Measurements from ENCODE around the gene GALNT17.

The GALNT17 gene

DNA sequence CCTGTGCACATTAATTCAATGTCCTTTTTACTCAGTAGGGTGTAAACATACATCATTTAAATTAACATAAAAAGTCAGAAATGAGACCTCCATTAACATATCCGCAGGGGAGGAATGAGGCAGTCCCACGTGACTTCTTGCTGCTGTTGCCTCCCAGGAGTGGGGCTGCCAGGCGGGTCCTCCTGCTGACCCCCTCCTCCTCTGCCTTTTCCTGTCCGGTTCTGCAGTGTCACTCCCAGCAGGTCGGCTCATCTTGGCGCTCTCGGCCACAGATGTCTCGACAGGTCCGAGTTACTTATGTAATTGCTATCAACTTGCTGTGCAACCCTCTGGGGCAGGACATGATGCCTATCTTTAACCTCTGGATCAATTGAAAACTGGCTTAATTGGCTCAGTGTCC, 329.6 kb downstream of the GALNT17 start:
- no peak for DNase-seq (ENCODE audit: low read depth)

DNA sequence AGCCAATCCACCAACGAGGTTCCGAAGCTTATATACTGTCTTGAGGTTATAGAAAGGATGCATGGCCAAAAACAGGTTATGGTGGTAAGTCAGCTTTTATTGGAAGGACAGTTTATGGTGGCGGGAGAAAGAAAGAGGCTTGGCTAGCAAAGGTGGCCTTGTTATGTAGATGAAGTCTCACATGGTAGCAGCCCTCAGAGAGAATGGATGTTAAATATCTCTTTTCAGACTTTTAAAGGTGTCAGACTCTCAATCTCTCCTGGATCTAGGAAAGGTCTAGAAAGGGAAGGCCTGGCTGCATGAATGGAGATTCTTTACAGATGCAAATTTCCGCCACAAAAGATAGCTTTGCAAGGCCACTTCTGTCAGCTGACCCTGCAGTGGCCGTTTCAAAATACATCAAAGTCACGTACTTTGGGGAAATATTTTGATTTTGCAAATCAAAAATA, 333.8 kb downstream of the GALNT17 start:
- DNase-seq (ENCODE audit: low read depth) = no peak

DNA sequence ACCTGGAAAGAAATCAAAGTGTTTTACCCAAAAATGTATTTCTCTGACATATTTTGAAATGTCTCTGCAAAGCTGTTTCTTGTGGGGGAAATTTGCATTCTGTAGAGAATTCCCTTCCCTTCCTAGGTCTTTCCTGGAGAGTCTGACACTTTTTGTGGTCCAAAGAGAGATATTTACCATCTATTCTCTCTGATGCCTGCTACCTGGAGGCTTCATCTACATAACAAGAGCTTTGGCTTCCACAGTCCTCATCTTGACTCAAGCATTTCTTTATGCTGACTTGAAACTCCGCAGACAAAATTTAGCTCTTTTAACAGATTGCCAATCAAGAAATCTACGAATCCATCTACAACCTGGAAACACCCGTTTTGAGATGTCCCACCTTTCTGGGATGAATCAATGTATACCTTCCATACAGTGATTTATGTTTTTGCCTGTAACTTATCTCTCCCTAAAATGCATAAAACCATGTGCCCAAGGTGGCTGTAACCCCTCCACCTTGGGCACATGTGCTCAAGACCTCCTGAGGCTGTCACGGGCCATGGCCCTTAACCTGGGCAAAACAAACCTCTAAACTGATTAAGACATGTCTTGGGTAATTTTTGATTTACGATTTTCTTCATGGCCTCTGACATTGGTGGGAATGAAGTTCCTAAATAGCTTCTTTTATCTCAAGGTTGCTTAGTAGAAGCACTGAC, 334.7 kb downstream of the GALNT17 start:
- DNase-seq (ENCODE audit: low read depth) = no peak

- no peak for DNase-seq (ENCODE audit: low read depth)
These were observed 338.4 kb downstream of the GALNT17 start for GRCh38 chr7:71470326-71470725.

- DNase-seq (ENCODE audit: low read depth) = no peak
These were observed 338.9 kb downstream of the GALNT17 start for GRCh38 chr7:71470830-71471229.

GRCh38 chr7:71472962-71473361, 341.0 kb downstream of the GALNT17 start:
- no peak for DNase-seq (ENCODE audit: low read depth)

DNA sequence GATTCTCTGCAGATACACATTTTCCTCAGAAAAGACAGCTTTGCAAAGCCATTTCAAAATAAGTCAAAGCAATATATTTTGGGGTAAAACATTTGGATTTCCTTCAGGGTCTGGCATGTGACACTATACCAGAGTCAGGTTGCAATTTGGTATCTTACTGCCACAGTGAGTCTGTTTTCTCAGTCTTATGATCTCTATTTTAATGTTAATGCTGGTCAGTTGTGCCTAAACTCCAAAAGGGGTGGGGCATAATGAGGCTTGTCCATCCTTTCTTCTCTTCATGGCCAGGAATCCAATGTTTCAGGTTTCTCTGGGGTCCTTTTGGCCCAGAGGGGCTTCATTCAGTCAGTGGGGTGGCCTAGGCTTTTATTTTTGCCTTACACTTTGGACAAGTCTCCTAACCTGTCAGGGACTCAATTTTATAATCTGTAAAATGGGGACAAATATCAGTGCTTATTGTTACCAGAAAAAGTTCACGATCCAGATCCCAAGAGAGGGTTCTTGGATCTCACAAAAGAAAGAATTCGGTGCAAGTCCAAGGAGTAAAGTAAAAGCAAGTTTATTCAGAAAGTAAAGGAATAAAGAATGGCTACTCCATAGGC, 341.5 kb downstream of the GALNT17 start:
- DNase-seq (ENCODE audit: low read depth) = no peak

GRCh38 chr7:71477441-71477840, 345.5 kb downstream of the GALNT17 start:
- no peak for DNase-seq (ENCODE audit: low read depth)

DNA sequence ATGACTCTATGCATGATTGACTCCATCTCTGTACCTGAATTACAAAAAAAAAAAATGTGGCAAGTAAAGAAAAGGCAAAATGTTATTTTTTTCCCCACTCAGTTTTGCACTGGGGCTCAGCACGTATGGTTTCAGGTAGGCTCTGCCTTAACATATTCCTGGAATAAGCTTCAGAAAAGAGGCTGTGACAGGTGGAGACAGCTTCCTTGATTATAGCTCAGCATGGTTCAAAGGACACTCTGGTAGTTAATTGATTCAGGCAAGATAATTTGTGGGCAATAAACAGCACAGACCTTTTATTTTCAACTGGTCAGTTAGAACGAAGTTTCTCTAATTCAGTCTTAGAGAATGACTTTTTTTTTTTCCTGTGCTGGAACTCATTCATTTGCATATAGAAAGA, 347.3 kb downstream of the GALNT17 start:
- no peak for DNase-seq (ENCODE audit: low read depth)

DNA sequence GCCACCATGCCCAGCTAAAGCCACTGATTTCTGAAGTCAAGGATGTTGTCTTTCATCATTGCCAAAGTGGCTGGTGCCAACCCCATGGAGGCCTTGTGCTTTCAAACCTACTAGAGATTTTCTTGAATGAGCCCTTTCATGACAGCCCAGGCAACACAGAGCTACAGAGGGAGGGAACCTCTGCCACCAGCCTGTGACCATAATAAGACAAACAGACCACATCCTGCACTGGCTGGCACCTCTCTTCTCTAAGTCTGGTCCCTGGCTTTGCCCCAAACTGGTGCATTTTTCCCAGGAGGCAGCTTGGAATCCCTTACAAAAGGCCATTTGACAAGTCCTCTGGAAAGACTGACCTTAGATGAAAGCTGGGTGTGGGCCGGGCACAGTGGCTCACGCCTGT, 348.8 kb downstream of the GALNT17 start:
- DNase-seq (ENCODE audit: low read depth) = no peak

- DNase-seq (ENCODE audit: low read depth) = no peak
These were observed 350.3 kb downstream of the GALNT17 start for GRCh38 chr7:71482284-71482683.

DNA sequence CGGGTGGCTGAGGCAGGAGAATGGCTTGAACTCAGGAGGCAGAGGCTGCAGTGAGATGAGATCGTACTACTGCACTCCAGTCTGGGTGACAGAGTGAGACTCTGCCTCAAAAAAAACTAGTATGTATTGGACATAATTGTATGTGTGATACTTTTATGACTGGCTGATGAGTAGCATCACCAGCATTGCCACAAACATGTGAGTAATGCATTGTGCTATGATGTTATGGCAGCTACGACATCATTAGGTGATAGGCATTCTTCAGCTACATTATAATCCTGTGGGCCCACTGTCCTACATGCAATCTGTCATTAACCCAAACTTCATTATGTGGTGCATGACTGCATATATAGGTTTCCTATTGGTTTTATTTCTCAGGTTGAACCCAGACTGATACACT, 352.4 kb downstream of the GALNT17 start:
- DNase-seq (ENCODE audit: low read depth) = no peak

DNA sequence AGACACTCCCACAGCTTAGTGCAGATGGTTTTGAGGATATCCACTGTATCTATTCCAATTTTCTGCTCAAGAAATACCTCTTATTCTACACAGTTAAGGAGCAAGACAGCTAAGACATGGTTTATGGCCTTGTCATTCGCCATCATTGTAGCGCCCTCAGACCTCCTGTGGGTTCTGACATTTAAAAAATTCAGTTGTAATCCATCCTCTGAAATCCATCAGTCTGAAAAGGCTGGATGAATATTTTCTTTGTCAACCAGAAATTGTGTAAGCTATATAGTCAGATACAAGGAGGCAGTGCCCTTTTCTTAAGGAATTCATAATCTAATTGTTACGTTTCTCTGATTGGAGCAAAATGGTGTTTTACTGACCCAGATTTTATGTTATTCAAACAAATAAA, 353.6 kb downstream of the GALNT17 start:
- no peak for DNase-seq (ENCODE audit: low read depth)

GRCh38 chr7:71486414-71486813, 354.5 kb downstream of the GALNT17 start:
- no peak for DNase-seq (ENCODE audit: low read depth)

DNA sequence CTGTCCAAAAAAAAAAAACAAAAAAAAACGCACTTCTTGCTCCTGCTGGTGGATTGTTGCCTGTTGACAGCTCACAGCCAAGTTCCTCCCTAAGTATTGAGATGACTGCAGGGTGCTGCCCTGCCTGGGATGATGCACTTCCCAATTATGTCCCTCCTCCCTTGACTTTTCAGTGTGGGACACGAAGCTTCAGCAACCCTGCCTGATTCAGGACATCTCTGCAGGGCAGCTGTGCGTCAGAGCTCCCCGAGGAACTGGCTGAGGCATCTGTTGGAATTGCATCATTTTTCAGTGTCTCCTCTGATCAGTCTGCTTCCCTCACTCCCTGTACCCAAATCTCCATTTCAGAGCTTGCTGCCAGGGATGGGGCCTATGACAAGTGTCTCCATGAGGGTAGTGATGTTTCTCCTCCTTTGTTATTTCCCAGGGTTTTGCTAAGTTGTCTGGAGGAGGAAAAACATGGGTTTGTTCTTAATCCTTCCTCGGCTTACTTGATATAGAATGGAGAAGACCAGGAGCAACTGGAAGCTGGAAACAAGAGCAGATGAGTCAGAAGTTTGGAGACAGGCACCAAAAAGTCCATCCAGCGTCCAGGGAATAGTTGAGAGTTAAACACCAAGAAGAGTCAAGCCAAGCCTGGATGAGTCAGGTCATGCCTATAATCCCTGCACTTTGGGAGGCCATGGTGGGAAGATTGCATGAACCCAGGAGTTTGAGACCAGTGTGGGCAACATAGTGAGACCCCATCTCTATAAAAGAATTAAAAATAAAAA, 355.1 kb downstream of the GALNT17 start:
- DNase-seq (ENCODE audit: low read depth) = no peak

- DNase-seq (ENCODE audit: low read depth) = no peak
These were observed 356.4 kb downstream of the GALNT17 start for GRCh38 chr7:71488308-71488707.

DNA sequence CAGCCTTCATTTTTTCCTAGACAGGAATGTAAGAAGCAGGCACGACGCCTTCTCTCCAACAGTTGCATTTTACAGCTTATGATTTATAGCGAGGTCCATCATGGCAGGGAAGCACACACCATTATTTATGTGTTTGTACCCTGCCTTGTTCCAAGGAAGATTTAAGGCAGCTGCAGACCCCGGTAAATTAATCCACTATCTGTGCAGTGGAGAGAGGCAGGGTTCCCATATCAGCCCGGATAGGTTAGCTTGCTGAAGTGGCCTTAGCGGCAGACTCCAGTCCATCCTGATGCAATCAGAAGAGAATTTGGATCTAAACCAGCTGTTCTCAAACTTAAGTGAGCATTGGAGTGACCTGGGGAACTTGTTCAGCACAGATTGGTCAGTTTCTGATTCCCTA, 359.4 kb downstream of the GALNT17 start:
- DNase-seq (ENCODE audit: low read depth) = no peak

DNA sequence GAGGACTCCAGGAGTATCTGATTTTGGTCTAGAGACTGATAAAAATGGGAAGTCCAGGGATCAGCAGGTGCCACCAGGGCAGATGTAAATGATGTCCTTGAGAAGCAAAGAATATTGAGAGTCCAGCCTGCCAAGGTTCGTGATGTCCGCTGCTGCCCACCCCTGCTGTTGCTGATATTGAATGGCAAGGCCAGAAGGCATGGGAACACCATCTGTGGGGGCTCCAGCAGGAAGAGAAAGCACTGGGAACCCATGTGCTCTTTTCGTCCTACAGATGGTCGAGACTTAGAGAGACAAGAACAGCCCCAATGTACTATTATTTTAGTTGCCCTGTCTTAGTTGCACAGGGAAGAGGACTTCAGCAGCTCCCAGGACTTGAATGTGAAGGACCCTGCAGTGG, 363.9 kb downstream of the GALNT17 start:
- DNase-seq (ENCODE audit: low read depth) = no peak

DNA sequence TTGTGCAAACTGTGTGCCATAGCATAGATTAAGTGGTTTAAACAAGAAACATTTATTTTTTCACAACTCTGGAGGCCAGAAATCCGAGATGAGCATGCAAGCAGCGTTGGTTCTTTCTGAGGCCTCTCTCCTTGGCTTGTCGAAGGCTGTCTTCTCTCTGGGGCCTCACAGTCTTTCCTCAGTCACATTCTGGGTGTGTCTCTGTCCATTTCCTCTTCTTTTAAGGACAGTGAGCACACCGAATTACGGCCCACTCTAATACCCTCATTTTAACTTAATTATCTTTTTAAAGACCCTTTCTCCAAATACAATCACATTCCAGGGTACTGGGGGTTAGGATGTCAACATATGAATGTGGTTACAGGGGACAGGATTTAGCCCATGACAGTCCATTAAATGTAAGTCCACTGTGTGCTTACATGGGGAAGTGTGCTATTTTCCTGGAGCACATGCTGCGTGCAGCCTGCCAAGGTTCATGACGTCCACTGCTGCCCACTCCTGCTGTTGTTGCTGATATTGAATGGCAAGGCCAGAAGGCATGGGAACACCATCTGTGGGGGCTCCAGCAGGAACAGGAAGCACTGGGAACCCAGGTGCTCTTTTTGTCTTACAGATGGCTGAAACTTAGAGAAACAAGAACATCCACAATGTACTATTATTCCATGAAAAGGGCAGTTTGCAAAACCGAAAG, 365.5 kb downstream of the GALNT17 start:
- DNase-seq (ENCODE audit: low read depth) = no peak

DNA sequence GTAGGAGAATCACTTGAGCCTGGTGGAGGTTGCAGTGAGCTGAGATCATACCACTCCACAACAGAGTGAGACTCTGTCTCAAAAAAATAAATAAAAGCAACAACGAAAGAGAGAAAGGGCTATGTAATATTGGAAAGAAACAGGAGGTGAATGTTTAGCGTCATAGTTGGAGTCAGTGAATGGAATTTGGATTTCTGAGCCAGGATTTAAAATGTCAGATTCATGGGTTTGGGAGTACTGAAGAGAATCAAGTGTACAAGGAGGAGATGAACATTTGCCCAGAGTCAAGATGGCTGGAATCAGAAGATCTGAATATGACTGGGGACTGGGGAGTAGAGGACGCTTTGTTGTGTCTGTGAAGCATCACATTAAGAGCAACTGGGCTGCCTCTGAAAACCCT, 366.4 kb downstream of the GALNT17 start:
- no peak for DNase-seq (ENCODE audit: low read depth)

GRCh38 chr7:71504697-71505441, 372.9 kb downstream of the GALNT17 start:
- no peak for DNase-seq (ENCODE audit: low read depth)

DNA sequence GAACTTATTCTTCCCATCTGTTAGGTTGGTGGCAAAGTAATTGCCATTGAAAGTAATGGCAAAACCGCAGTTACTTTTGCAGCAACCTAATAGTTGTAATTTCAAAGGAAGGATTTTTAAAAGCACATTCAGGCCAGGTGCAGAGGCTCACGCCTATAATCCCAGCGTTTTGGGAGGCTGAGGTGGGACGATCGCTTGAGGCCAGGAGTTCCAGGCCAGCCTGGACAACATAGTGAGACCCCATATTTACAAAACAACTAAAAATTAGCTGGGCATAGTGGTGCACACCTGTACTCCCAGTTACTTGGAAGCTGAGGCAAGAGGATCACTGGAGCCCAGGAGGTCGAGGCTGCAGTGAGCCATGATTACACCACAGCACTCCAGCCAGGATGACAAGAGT, 374.9 kb downstream of the GALNT17 start:
- DNase-seq (ENCODE audit: low read depth) = no peak

Measured in activated T-cell treated with anti-CD3 and anti-CD28 coated beads for 1 hour (primary cell).